ENCODE results near the gene SELENOO. TPM values are rescaled to one million over a fixed set of nuclear protein-coding genes. Genes with fewer than 3 reads are reported as not detected.

Gene SELENOO
- total RNA-seq, 1 experiment from 2014 or later: 19.0 TPM

DNA sequence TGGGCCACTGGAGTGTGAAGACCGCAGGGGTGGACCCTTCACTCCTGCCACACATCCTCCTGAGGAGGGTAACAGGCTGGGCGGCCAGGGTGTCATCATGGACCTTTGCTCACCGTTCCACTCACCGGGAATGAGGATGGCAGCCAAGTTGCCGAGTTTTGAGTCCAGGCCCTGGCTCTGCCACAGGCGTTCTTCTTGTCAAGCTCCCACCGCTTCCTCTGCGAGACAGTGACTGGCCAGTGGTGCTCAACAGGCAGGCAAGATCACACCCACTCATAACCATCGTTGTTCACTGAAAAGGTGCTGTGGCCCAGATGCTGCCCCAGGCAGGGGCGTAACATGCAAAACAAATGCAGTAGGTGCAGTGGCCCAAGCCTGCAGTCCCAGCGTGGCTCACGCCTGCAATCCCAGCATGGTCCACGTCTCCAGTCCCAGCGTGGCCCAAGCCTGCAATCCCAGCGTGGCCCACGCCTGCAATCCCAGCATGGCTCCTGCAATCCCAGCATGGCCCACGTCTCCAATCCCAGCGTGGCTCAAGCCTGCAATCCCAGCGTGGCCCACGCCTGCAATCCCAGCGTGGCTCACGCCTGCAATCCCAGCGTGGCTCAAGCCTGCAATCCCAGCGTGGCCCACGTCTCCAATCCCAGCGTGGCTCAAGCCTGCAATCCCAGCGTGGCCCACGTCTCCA, 35.2 kb upstream of the SELENOO start:
- H2BK120ac ChIP-seq (ENCODE audit: low read depth, low read length, poor library complexity, severe bottlenecking): no peak overlapping the region
- no peak overlapping the region for H3K18ac ChIP-seq (ENCODE audit: insufficient read length, low read depth, low read length)
- H2AK5ac ChIP-seq (ENCODE audit: insufficient read length, low read length): no peak overlapping the region
- no peak for DNase-seq
- TF ChIP-seq, protein P1, sequence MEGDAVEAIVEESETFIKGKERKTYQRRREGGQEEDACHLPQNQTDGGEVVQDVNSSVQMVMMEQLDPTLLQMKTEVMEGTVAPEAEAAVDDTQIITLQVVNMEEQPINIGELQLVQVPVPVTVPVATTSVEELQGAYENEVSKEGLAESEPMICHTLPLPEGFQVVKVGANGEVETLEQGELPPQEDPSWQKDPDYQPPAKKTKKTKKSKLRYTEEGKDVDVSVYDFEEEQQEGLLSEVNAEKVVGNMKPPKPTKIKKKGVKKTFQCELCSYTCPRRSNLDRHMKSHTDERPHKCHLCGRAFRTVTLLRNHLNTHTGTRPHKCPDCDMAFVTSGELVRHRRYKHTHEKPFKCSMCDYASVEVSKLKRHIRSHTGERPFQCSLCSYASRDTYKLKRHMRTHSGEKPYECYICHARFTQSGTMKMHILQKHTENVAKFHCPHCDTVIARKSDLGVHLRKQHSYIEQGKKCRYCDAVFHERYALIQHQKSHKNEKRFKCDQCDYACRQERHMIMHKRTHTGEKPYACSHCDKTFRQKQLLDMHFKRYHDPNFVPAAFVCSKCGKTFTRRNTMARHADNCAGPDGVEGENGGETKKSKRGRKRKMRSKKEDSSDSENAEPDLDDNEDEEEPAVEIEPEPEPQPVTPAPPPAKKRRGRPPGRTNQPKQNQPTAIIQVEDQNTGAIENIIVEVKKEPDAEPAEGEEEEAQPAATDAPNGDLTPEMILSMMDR (conservative IDR thresholded peaks at IDR 0.05): no peak
- Mint-ChIP-seq H3K27ac (no peak overlapping the region), H3K9me3 (no peaks in the 10 kb centered on the region), H3K27me3 (ENCODE audit: low read depth) (peaks cover 38% of the 10 kb centered on the region), H3K4me1 (peaks cover 3 to 9% of the 10 kb centered on the region in 2 experiments; a peak in 3 of 4 replicates), H3K4me3 (no peak overlapping the region), H3K36me3 (ENCODE audit: insufficient read depth in 1 of 3, low read depth in 3 of 3) (peaks cover 0 to 2% (median 0%) of the 10 kb centered on the region in 3 experiments; a peak in 2 of 7 replicates)
- WGBS (ENCODE audit: extremely low coverage, insufficient read length, low lambda C conversion rate): no CpG with 5 or more reads among the region's 28 CpGs
- H2BK5ac ChIP-seq (ENCODE audit: insufficient read length, low read length): no peak overlapping the region
- H3K4ac ChIP-seq (ENCODE audit: low read depth, low read length): no peak overlapping the region
- H3K14ac ChIP-seq (ENCODE audit: insufficient read depth, low read length): no peak overlapping the region
- no peak overlapping the region for H2BK12ac ChIP-seq (ENCODE audit: insufficient read length, low read depth, low read length)
- H4K5ac ChIP-seq (ENCODE audit: insufficient read length, low read depth, low read length): no peak overlapping the region
- H3K4me2 ChIP-seq (ENCODE audit: insufficient read depth, insufficient read length, low read length): no peak overlapping the region
- H2BK20ac ChIP-seq (ENCODE audit: low read depth, low read length, poor library complexity, severe bottlenecking): no peak overlapping the region
- H3K79me2 ChIP-seq (ENCODE audit: insufficient read depth, low read length): no peaks in the 10 kb centered on the region
- H3K23ac ChIP-seq (ENCODE audit: insufficient read length, low read depth, low read length): no peak overlapping the region
- H2AFZ ChIP-seq (ENCODE audit: low read length): no peak overlapping the region
- peaks cover 3% of the 10 kb centered on the region; the same call in 1 of the 2 replicates for H3K27me3 ChIP-seq (ENCODE audit: insufficient read depth, low read length)
- no peak overlapping the region for H2BK15ac ChIP-seq (ENCODE audit: low read depth, low read length)
- H3K9me3 ChIP-seq (ENCODE audit: control insufficient read depth, low read depth, low read length): no peaks in the 10 kb centered on the region
- no peak overlapping the region for H4K91ac ChIP-seq (ENCODE audit: insufficient read length, low read depth, low read length)
- no peak overlapping the region for H3K27ac ChIP-seq (ENCODE audit: insufficient read length, low read depth, low read length)
- no peaks in the 10 kb centered on the region for H3K79me1 ChIP-seq (ENCODE audit: insufficient read depth, low read depth, low read length, poor library complexity, severe bottlenecking)
- H3K56ac ChIP-seq (ENCODE audit: insufficient read length, low read depth, low read length): no peak overlapping the region
- H3K4me1 ChIP-seq (ENCODE audit: insufficient read depth, low read length): no peaks in the 10 kb centered on the region
- H3K23me2 ChIP-seq (ENCODE audit: insufficient read length, low read depth, low read length, poor library complexity, severe bottlenecking): no peaks in the 10 kb centered on the region
- no peak overlapping the region for H3K9ac ChIP-seq (ENCODE audit: extremely low read depth, insufficient read length, low read length)
- H3T11ph ChIP-seq (ENCODE audit: low read length): no peak overlapping the region
- no peak overlapping the region for H4K8ac ChIP-seq (replicated peaks; ENCODE audit: insufficient read length, low read depth, low read length)
- no peaks in the 10 kb centered on the region for H4K20me1 ChIP-seq (ENCODE audit: control insufficient read depth, insufficient read depth, insufficient read length)

All from H9 (cell line).